ENCODE measurements around the gene KCNIP4.

GRCh38 chr4:21845663-21846062, 102.9 kb downstream of the KCNIP4 start:
- TF ChIP-seq POLR2AphosphoS5 (IDR thresholded peaks at IDR 0.05; ENCODE audit: borderline replicate concordance, low read depth, low read length) (no peak), EZH2 (IDR thresholded peaks at IDR 0.05) (no peak), FOXP2 (optimal IDR thresholded peaks at IDR 0.05; ENCODE audit: control extremely low read depth, extremely low read length, insufficient read depth) (no peak)
